Stimulated activated CD8-positive, alpha-beta memory T cell treated with anti-CD3 and anti-CD28 coated beads, Interleukin-12 subunit alpha, Interleukin-12 subunit beta, amount 100 ng/mL, for 4 hours (primary cell): Measurements from ENCODE around the gene MAP3K14.

ENCODE experiments used
- DNase-seq: peaks from one replicate; pipeline ENCODE4 v3.0.0-alpha.2; 2020; ENCODE audit warnings: low read depth

Gene MAP3K14

GRCh38 chr17:45282683-45283644, 33.9 kb downstream of the MAP3K14 start:
- DNase-seq, result no peak

- no peak for DNase-seq
These were observed 36.9 kb downstream of the MAP3K14 start for GRCh38 chr17:45279898-45280297.

- no peak for DNase-seq
These were observed 38.8 kb downstream of the MAP3K14 start for GRCh38 chr17:45277992-45278391.

GRCh38 chr17:45277216-45277849, 39.5 kb downstream of the MAP3K14 start:
- peak; percentile 74 for DNase-seq

GRCh38 chr17:45276031-45276430, 40.8 kb downstream of the MAP3K14 start:
- no peak for DNase-seq

- DNase-seq, result no peak
These were observed 42.8 kb downstream of the MAP3K14 start for GRCh38 chr17:45274033-45274432.

GRCh38 chr17:45273551-45273957, 43.3 kb downstream of the MAP3K14 start:
- no peak for DNase-seq

GRCh38 chr17:45271603-45272002, 45.2 kb downstream of the MAP3K14 start:
- DNase-seq, result no peak

- peak; percentile 19 for DNase-seq
These were observed 45.9 kb downstream of the MAP3K14 start for GRCh38 chr17:45270828-45271418.

- DNase-seq, result no peak
These were observed 46.9 kb downstream of the MAP3K14 start for GRCh38 chr17:45269912-45270311.

GRCh38 chr17:45267436-45268055, 49.3 kb downstream of the MAP3K14 start:
- no peak for DNase-seq

GRCh38 chr17:45266372-45266926, 50.4 kb downstream of the MAP3K14 start:
- no peak for DNase-seq

- no peak for DNase-seq
These were observed 51.0 kb downstream of the MAP3K14 start for GRCh38 chr17:45265821-45266220.

- DNase-seq, result no peak
These were observed 51.8 kb downstream of the MAP3K14 start for GRCh38 chr17:45264988-45265387.

- DNase-seq, result no peak
These were observed 52.4 kb downstream of the MAP3K14 start for GRCh38 chr17:45264430-45264829.

- DNase-seq, result no peak
These were observed 53.4 kb downstream of the MAP3K14 start for GRCh38 chr17:45263477-45263860.

GRCh38 chr17:45262516-45263476, 54.0 kb downstream of the MAP3K14 start:
- no peak for DNase-seq

- DNase-seq, result peak; percentile 64
These were observed 55.0 kb downstream of the MAP3K14 start, which contains the start of gene SPATA32 for GRCh38 chr17:45261577-45262515. Gene SPATA32, minus strand, starts transcription at chr17:45262094. Its CDS starts 78 bp downstream, at chr17:45262016.

GRCh38 chr17:45260204-45260783, 56.5 kb downstream of the MAP3K14 start:
- DNase-seq, result no peak
